C4-2B (cell line): ENCODE results near the gene ARHGEF5.
"Not testable (repeated sequence)": the region's sequence is repeated elsewhere in the genome, so short reads cannot be mapped to it uniquely, and the experiment has no call there.

ENCODE experiments used
- H3K27ac ChIP-seq: fragments of 450-650 bp; 2 replicates; pipeline ENCODE4 v1.5.1; 2017
- CTCF ChIP-seq: fragments of 450-650 bp; conservative IDR thresholded peaks from 2 replicates; pipeline ENCODE4 v1.5.1; 2017; ENCODE audit warnings: mild to moderate bottlenecking

The ARHGEF5 gene

GRCh38 chr7:144355176-144355822 is at the start of gene ARHGEF5:
Gene ARHGEF5, plus strand, starts transcription at chr7:144355402. Its CDS starts 7,268 bp downstream, at chr7:144362670.
- peak within 1 kb of the TSS; percentile 45; the same call in 1 of the 2 replicates for H3K27ac ChIP-seq

- H3K27ac ChIP-seq, result not testable (repeated sequence)
Measured at GRCh38 chr7:144309702-144310101, 45.5 kb upstream of the ARHGEF5 start.

- H3K27ac ChIP-seq, result not testable (repeated sequence)
Measured at GRCh38 chr7:144311218-144311617, 44.0 kb upstream of the ARHGEF5 start.

- not testable (repeated sequence) for H3K27ac ChIP-seq
Measured at GRCh38 chr7:144311872-144312469, 43.2 kb upstream of the ARHGEF5 start, which contains the start of gene OR2A1. Gene OR2A1, plus strand, starts transcription at chr7:144312419. Its CDS starts 5,706 bp downstream, at chr7:144318125.

- not testable (repeated sequence) for H3K27ac ChIP-seq
Measured at GRCh38 chr7:144317537-144317936, 37.7 kb upstream of the ARHGEF5 start.

GRCh38 chr7:144319547-144319946 is 35.7 kb upstream of the ARHGEF5 start:
- not testable (repeated sequence) for H3K27ac ChIP-seq

- H3K27ac ChIP-seq, result not testable (repeated sequence)
Measured at GRCh38 chr7:144321677-144322206, 33.5 kb upstream of the ARHGEF5 start.

GRCh38 chr7:144323359-144323758 is 31.8 kb upstream of the ARHGEF5 start:
- not testable (repeated sequence) for H3K27ac ChIP-seq

- H3K27ac ChIP-seq, result not testable (repeated sequence)
Measured at GRCh38 chr7:144325868-144326267, 29.3 kb upstream of the ARHGEF5 start.

GRCh38 chr7:144330044-144330443 is 25.2 kb upstream of the ARHGEF5 start:
- not testable (repeated sequence) for H3K27ac ChIP-seq

GRCh38 chr7:144331221-144331995 is 23.8 kb upstream of the ARHGEF5 start:
- TF ChIP-seq CTCF, result peak; percentile 14
- not testable (repeated sequence) for H3K27ac ChIP-seq

GRCh38 chr7:144331996-144332288 is 23.3 kb upstream of the ARHGEF5 start:
- H3K27ac ChIP-seq, result not testable (repeated sequence)

- not testable (repeated sequence) for H3K27ac ChIP-seq
Measured at GRCh38 chr7:144348625-144349024, 6.6 kb upstream of the ARHGEF5 start.

GRCh38 chr7:144351667-144352066 is 3.5 kb upstream of the ARHGEF5 start:
- not testable (repeated sequence) for H3K27ac ChIP-seq

GRCh38 chr7:144356185-144356584 is 983 bp downstream of the ARHGEF5 start:
- H3K27ac ChIP-seq, result not testable (repeated sequence)

- not testable (repeated sequence) for H3K27ac ChIP-seq
Measured at GRCh38 chr7:144356860-144357259, 1.7 kb downstream of the ARHGEF5 start.

GRCh38 chr7:144362061-144362460 is 6.9 kb downstream of the ARHGEF5 start:
- H3K27ac ChIP-seq, result not testable (repeated sequence)

- not testable (repeated sequence) for H3K27ac ChIP-seq
Measured at GRCh38 chr7:144365523-144365922, 10.3 kb downstream of the ARHGEF5 start.

GRCh38 chr7:144367250-144367649 is 12.0 kb downstream of the ARHGEF5 start:
- H3K27ac ChIP-seq, result not testable (repeated sequence)

GRCh38 chr7:144369221-144369620 is 14.0 kb downstream of the ARHGEF5 start:
- H3K27ac ChIP-seq, result not testable (repeated sequence)
